Measurements from ENCODE around the gene ZSCAN4. TPM values are rescaled to one million over a fixed set of nuclear protein-coding genes. Genes with fewer than 3 reads are reported as not detected.
A peak's percentile ranks its signal among the peaks of the same experiment; 100 is the strongest.

The ZSCAN4 gene
- total and polyA plus RNA-seq, 8 donors: 0.05 to 0.09 TPM; not detected in 6

DNA sequence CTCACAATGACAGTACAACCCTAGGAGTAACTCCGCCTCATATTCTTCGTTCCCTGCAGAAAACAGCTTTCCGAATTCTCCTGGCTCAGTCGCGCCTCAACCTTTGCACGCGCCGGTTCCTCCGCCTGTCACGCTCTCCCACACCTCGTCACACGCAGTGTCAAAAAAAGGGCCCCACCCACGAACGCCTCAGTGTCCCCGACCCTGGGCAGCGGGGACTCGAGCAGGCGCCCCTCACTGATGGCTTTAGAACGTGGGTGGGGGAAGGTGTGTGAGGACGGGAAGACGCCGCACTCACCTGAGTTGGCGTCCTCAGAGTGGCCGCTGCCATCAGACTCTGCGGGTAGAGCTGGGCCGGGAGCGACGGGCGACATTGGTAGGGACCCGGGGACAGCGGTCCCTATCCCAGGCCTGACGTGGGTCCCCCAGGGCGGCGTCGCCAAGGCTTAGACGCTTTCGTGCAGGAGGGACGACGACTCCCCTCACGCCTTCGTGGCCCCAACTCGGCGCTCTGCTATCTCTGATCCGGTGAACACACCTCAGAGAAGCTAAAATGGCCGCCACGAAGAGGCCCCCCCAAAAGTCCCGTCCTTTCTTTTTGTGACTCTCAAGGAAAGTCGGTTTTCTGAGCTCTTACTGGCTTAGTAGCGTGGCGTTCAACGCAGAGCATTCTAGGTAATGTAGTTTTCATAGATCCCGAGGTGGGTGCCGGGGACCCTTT, 40.1 kb downstream of the ZSCAN4 start, which contains the start of gene ZNF154:
TSS of gene ZNF154 (minus strand) at position 564 of the 721 bp plus-strand sequence. CDS start at position 331, 233 bp downstream.
- peak; percentile 18 to 56 (median 30) for DNase-seq
- H3K4me3 ChIP-seq: peak within 1 kb of the TSS; percentile 10 to 46 (median 27)
- H3K4me1 ChIP-seq: no peaks in the 10 kb centered on the region
- no peaks in the 10 kb centered on the region for H3K36me3 ChIP-seq
- H3K27me3 ChIP-seq: no peaks in the 10 kb centered on the region
- no peak for FAIRE-seq
- no peaks in the 10 kb centered on the region for H3K9me3 ChIP-seq
- peak; percentile 75 to 92 (median 88) for ATAC-seq
- H3K27ac ChIP-seq: peak within 1 kb of the TSS; percentile 39 to 74 (median 65)
- 2 to 3% methylated on average over 47 to 53 of the region's 53 CpGs for WGBS, 2 donors
- no peak for TF ChIP-seq CTCF (IDR thresholded peaks at IDR 0.05)
- intact Hi-C loops (cut with DNase I): no loop called here

- WGBS, 2 donors: 35 to 64% methylated on average over 15 of the region's 15 CpGs
- no peak for DNase-seq
- Histone ChIP-seq H3K27me3 (no peaks in the 10 kb centered on the region), H3K4me3 (peak overlapping the region in 1 of 4 donors; percentile 46), H3K27ac (no peak overlapping the region), H3K36me3 (no peaks in the 10 kb centered on the region), H3K4me1 (no peaks in the 10 kb centered on the region), H3K9me3 (no peaks in the 10 kb centered on the region)
- intact Hi-C loops (cut with DNase I): no loop called here
- no peak for TF ChIP-seq CTCF (IDR thresholded peaks at IDR 0.05)
- FAIRE-seq: no peak
- ATAC-seq: no peak
These were observed 40.9 kb downstream of the ZSCAN4 start for GRCh38 chr19:57709616-57710015.

DNA sequence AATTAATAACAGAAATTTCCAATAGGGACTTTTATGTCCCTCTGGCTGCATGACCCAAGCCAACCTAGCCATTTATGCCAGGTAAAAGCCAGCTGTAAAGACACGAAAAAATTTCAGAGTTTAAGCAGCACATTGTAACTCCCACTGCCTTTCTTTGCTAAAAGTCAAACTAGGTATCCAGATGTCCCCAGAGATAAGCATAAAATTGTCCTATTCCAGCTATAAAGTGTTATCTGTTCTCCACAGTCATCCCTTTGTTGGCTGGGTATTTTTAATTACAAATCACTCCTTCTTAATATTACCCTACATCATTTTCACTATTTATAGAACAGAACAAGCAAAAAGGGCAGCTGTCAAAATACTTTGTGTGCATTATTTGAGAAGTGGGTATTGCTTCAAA, 43.5 kb downstream of the ZSCAN4 start:
- ATAC-seq (no peak), FAIRE-seq (no peak), DNase-seq (no peak)
- 46 to 55% methylated on average over 1 of the region's 1 CpG for WGBS, 2 donors
- Histone ChIP-seq H3K4me3 (no peak overlapping the region), H3K9me3 (no peaks in the 10 kb centered on the region), H3K27me3 (no peaks in the 10 kb centered on the region), H3K36me3 (no peaks in the 10 kb centered on the region), H3K4me1 (no peaks in the 10 kb centered on the region), H3K27ac (no peak overlapping the region)
- no peak for TF ChIP-seq CTCF (IDR thresholded peaks at IDR 0.05)
- intact Hi-C loops (cut with DNase I): no loop called here

DNA sequence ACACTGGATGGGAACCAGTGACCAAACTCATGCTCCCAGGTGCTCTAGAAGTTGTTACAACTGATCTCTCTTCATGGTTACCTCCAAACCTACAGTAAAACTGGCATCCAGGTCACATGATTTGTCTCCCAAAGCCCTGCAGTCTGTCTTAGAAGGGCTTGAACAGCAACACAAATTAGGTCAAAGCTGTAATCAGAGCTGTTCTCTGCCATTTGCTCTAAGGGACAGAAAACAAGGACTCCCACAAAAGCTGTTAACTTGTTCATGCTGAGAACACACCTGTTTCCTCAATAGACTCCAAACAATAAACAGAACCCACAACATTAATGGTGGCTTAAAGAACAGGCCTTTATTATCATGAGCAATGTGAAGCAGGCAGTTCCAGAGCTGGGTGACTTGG, 50.7 kb downstream of the ZSCAN4 start:
- ATAC-seq (no peak), DNase-seq (no peak), FAIRE-seq (no peak)
- no peak for TF ChIP-seq CTCF (IDR thresholded peaks at IDR 0.05)
- H3K9me3 ChIP-seq: no peaks in the 10 kb centered on the region
- H3K27ac ChIP-seq: no peak overlapping the region
- no peaks in the 10 kb centered on the region for H3K27me3 ChIP-seq
- no peak overlapping the region for H3K4me3 ChIP-seq
- H3K36me3 ChIP-seq: peaks cover 0 to 24% (median 9%) of the 10 kb centered on the region in 3 donors
- H3K4me1 ChIP-seq: no peaks in the 10 kb centered on the region
- intact Hi-C loops (cut with DNase I): no loop called here

GRCh38 chr19:57719901-57720519, 51.3 kb downstream of the ZSCAN4 start:
- intact Hi-C loops (cut with DNase I): no loop called here
- no peaks in the 10 kb centered on the region for H3K27me3 ChIP-seq
- H3K4me1 ChIP-seq: no peaks in the 10 kb centered on the region
- ATAC-seq: no peak
- H3K36me3 ChIP-seq: peaks cover 0 to 24% (median 9%) of the 10 kb centered on the region in 3 donors
- no peak overlapping the region for H3K4me3 ChIP-seq
- WGBS, 2 donors: 81 to 89% methylated on average over 4 of the region's 4 CpGs
- no peak for DNase-seq
- no peak for FAIRE-seq
- H3K9me3 ChIP-seq: no peaks in the 10 kb centered on the region
- TF ChIP-seq CTCF (IDR thresholded peaks at IDR 0.05): no peak
- H3K27ac ChIP-seq: no peak overlapping the region
